Panc1 (cell line): ENCODE measurements around the gene MED12L.

Experiments
- POLR2AphosphoS5 ChIP-seq: IDR thresholded peaks from 2 replicates; pipeline ENCODE4 v1.6.1; 2012; ENCODE audit warnings: mild to moderate bottlenecking, low read depth, low read length, moderate library complexity
- TF ChIP-seq, protein P1 (sequence below): fragments of 450-650 bp; IDR thresholded peaks from 2 replicates; pipeline ENCODE4 v1.5.1; 2017; ENCODE audit warnings: mild to moderate bottlenecking
- TF ChIP-seq, protein P2 (sequence below), 2 experiments: IDR thresholded peaks; 2 replicates each; pipeline ENCODE4 v1.6.1; 2011 to 2012; ENCODE audit warnings: low read depth in 2 of 2, control low read depth in 1 of 2, low read length in 1 of 2, mild to moderate bottlenecking in 1 of 2, moderate library complexity in 1 of 2; ENCODE audit not compliant: insufficient read depth in 1 of 2

DNA sequence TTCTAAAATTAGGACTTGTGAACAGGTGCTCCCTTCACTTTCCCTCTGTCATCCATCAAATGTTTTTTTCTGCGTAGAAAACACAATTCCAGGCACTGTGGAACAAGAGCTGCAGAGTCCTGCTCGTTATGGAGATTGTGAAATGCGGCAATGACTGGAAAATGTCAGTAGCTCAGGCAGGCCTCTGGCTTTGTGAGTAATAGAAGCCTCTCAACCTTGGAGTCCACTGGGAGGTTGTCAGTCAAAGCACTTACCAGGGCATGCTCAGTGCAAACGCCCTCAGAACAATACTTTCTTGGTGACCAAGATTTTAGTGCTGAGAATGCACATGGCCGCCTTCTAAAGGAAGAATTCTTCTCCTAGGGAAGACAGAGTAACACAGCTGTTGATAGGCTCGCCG, 26.7 kb upstream of the MED12L start:
- TF ChIP-seq, protein P1, sequence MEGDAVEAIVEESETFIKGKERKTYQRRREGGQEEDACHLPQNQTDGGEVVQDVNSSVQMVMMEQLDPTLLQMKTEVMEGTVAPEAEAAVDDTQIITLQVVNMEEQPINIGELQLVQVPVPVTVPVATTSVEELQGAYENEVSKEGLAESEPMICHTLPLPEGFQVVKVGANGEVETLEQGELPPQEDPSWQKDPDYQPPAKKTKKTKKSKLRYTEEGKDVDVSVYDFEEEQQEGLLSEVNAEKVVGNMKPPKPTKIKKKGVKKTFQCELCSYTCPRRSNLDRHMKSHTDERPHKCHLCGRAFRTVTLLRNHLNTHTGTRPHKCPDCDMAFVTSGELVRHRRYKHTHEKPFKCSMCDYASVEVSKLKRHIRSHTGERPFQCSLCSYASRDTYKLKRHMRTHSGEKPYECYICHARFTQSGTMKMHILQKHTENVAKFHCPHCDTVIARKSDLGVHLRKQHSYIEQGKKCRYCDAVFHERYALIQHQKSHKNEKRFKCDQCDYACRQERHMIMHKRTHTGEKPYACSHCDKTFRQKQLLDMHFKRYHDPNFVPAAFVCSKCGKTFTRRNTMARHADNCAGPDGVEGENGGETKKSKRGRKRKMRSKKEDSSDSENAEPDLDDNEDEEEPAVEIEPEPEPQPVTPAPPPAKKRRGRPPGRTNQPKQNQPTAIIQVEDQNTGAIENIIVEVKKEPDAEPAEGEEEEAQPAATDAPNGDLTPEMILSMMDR = no peak
- no peak for TF ChIP-seq POLR2AphosphoS5
- TF ChIP-seq, protein P2, sequence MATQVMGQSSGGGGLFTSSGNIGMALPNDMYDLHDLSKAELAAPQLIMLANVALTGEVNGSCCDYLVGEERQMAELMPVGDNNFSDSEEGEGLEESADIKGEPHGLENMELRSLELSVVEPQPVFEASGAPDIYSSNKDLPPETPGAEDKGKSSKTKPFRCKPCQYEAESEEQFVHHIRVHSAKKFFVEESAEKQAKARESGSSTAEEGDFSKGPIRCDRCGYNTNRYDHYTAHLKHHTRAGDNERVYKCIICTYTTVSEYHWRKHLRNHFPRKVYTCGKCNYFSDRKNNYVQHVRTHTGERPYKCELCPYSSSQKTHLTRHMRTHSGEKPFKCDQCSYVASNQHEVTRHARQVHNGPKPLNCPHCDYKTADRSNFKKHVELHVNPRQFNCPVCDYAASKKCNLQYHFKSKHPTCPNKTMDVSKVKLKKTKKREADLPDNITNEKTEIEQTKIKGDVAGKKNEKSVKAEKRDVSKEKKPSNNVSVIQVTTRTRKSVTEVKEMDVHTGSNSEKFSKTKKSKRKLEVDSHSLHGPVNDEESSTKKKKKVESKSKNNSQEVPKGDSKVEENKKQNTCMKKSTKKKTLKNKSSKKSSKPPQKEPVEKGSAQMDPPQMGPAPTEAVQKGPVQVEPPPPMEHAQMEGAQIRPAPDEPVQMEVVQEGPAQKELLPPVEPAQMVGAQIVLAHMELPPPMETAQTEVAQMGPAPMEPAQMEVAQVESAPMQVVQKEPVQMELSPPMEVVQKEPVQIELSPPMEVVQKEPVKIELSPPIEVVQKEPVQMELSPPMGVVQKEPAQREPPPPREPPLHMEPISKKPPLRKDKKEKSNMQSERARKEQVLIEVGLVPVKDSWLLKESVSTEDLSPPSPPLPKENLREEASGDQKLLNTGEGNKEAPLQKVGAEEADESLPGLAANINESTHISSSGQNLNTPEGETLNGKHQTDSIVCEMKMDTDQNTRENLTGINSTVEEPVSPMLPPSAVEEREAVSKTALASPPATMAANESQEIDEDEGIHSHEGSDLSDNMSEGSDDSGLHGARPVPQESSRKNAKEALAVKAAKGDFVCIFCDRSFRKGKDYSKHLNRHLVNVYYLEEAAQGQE (IDR thresholded peaks at IDR 0.05; ENCODE audit: insufficient read depth in 1 of 2, low read depth in 2 of 2, low read length in 1 of 2) = no peak
